ENCODE measurements around the gene TBPL2.

GRCh38 chr14:55386037-55386808 lies 54.2 kb downstream of the TBPL2 start:
- TF ChIP-seq POLR2A (IDR thresholded peaks at IDR 0.05) (no peak), CTCF (IDR thresholded peaks at IDR 0.05) (no peak)

All from right lobe of liver (tissue), 4 donors.